Neuron (in vitro differentiated cells): ENCODE measurements around the gene PRDX3.

Experiments
- H2AFZ ChIP-seq: one replicate; pipeline ENCODE4 v1.6.1; 2013; ENCODE audit warnings: low read depth, mild to moderate bottlenecking, inconsistent platforms, low read length, moderate library complexity
- H3K27me3 ChIP-seq: one replicate; pipeline ENCODE4 v1.6.1; 2013; ENCODE audit warnings: low read length; ENCODE audit not compliant: insufficient read depth
- H3K36me3 ChIP-seq: one replicate; pipeline ENCODE4 v1.6.1; 2013; ENCODE audit warnings: low read length; ENCODE audit not compliant: insufficient read depth
- H3K4me1 ChIP-seq: one replicate; pipeline ENCODE4 v1.6.1; 2013; ENCODE audit warnings: low read length; ENCODE audit not compliant: insufficient read depth
- H3K4me3 ChIP-seq: 2 replicates; pipeline ENCODE4 v1.5.1; 2013; ENCODE audit warnings: mild to moderate bottlenecking, low read length, moderate library complexity
- H3K9me3 ChIP-seq: one replicate; pipeline ENCODE4 v1.6.1; 2013; ENCODE audit warnings: low read length

PRDX3 gene

GRCh38 chr10:119119400-119119799 lies 59.2 kb downstream of the PRDX3 start:
- no peak overlapping the region for H3K4me3 ChIP-seq
- no peaks in the 10 kb centered on the region for H3K4me1 ChIP-seq
- no peak overlapping the region for H2AFZ ChIP-seq
- no peaks in the 10 kb centered on the region for H3K9me3 ChIP-seq
- H3K27me3 ChIP-seq: no peaks in the 10 kb centered on the region
- H3K36me3 ChIP-seq: peaks cover 68% of the 10 kb centered on the region

- H3K4me1 ChIP-seq: no peaks in the 10 kb centered on the region
- H3K36me3 ChIP-seq: peaks cover 70% of the 10 kb centered on the region
Measured at GRCh38 chr10:119118231-119118630, 60.4 kb downstream of the PRDX3 start.

More at GRCh38 chr10:119118231-119118630, 60.4 kb downstream of the PRDX3 start:
- Histone ChIP-seq H2AFZ (no peak overlapping the region), H3K9me3 (no peaks in the 10 kb centered on the region), H3K27me3 (no peaks in the 10 kb centered on the region), H3K4me3 (no peak overlapping the region)
